Liver (tissue), 9 donors: ENCODE results near the gene CTSF. TPM values are rescaled to one million over a fixed set of nuclear protein-coding genes. Genes with fewer than 3 reads are reported as not detected.

ENCODE experiments used
- DNase-seq: peaks from one replicate; pipeline ENCODE4 v3.0.0-alpha.2; 2017; ENCODE audit warnings: low spot score
- H3K27ac ChIP-seq, 2 donors: one replicate each; pipeline ENCODE4 v1.7.0; 2013; ENCODE audit warnings: inconsistent platforms in 2 of 2, low read length in 2 of 2, control low read depth in 1 of 2, low read depth in 1 of 2, mild to moderate bottlenecking in 1 of 2
- H3K27me3 ChIP-seq, 4 donors: one replicate each; pipeline versions ENCODE4 v1.6.1 to v1.7.0; 2013; ENCODE audit warnings: low read length in 3 of 4, inconsistent platforms in 1 of 4, mild to moderate bottlenecking in 1 of 4, moderate library complexity in 1 of 4; ENCODE audit not compliant: control insufficient read depth in 4 of 4, insufficient read depth in 4 of 4
- H3K36me3 ChIP-seq, 4 donors: one replicate each; pipeline versions ENCODE4 v1.6.1 to v1.7.0; 2013; ENCODE audit warnings: low read length in 3 of 4, mild to moderate bottlenecking in 3 of 4, low read depth in 1 of 4, moderate library complexity in 1 of 4; ENCODE audit not compliant: control insufficient read depth in 4 of 4, insufficient read depth in 3 of 4
- H3K4me1 ChIP-seq, 4 donors: one replicate each; pipeline versions ENCODE4 v1.6.1 to v1.7.0; 2013; ENCODE audit warnings: low read length in 3 of 4, mild to moderate bottlenecking in 3 of 4, moderate library complexity in 1 of 4; ENCODE audit not compliant: control insufficient read depth in 4 of 4, insufficient read depth in 4 of 4
- H3K4me3 ChIP-seq, 3 donors: one replicate each; pipeline versions ENCODE4 v1.6.1 to v1.7.0; 2013; ENCODE audit warnings: low read length in 3 of 3, control low read depth in 1 of 3, low read depth in 1 of 3, mild to moderate bottlenecking in 1 of 3
- H3K9ac ChIP-seq, 2 donors: one replicate each; pipeline ENCODE4 v1.7.0; 2013; ENCODE audit warnings: low read length in 2 of 2, mild to moderate bottlenecking in 2 of 2, moderate library complexity in 2 of 2, control low read depth in 1 of 2, low read depth in 1 of 2
- H3K9me3 ChIP-seq, 4 donors: one replicate each; pipeline versions ENCODE4 v1.6.1 to v1.7.0; 2013; ENCODE audit warnings: low read length in 3 of 4; ENCODE audit not compliant: control insufficient read depth in 4 of 4
- EGR1 ChIP-seq, 2 donors: IDR thresholded peaks; 2 replicates each; pipeline ENCODE4 v1.6.1; 2016 to 2018; ENCODE audit warnings: antibody characterized with exemption in 2 of 2, low read depth in 2 of 2
- GABPA ChIP-seq, 2 donors: IDR thresholded peaks in 1 of 2; conservative IDR thresholded peaks in 1 of 2; 2 replicates each; pipeline ENCODE4 v1.6.1; 2016; ENCODE audit warnings: antibody characterized with exemption in 2 of 2, mild to moderate bottlenecking in 1 of 2, moderate library complexity in 1 of 2
- HNF4A ChIP-seq, 2 donors: conservative IDR thresholded peaks; 2 replicates each; pipeline ENCODE4 v1.6.1; 2016; ENCODE audit warnings: antibody characterized with exemption in 2 of 2, mild to moderate bottlenecking in 2 of 2
- JUND ChIP-seq, 2 donors: IDR thresholded peaks; 2 replicates each; pipeline ENCODE4 v1.6.1; 2016; ENCODE audit warnings: antibody characterized with exemption in 2 of 2
- NR2F2 ChIP-seq: IDR thresholded peaks from 2 replicates; pipeline ENCODE4 v1.6.1; 2016; ENCODE audit warnings: antibody characterized with exemption
- RAD21 ChIP-seq, 2 donors: IDR thresholded peaks; 2 replicates each; pipeline ENCODE4 v1.6.1; 2016; ENCODE audit warnings: antibody characterized with exemption in 2 of 2, mild to moderate bottlenecking in 2 of 2
- TAF1 ChIP-seq: conservative IDR thresholded peaks from 2 replicates; pipeline ENCODE4 v1.6.1; 2016; ENCODE audit warnings: antibody characterized with exemption, mild to moderate bottlenecking
- WGBS: extraction: QIAGEN DNeasy Blood & Tissue Kit; methylation state at CpG from one replicate; pipeline ENCODE4 v1.1.7; 2013; 5-methylcytosine and 5-hydroxymethylcytosine counted together
- polyA plus RNA-seq, 2 donors: library from polyadenylated mRNA; stranded (reverse) in 1 of 2; unstranded in 1 of 2; fragments of 200-250 nt in 1 of 2; fragments of >200 nt in 1 of 2; fragmentation: Nextera tagmentation in 1 of 2; extraction: Ambion mirVana in 1 of 2; gene quantifications; one replicate each; pipeline versions ENCODE4 v1.2.1 to v1.2.3, GENCODE V29; 2013 to 2015
- total RNA-seq, 2 donors: library from RNA; depleted of rRNA; stranded (reverse); fragments of >200 nt; gene quantifications; one replicate each; pipeline ENCODE4 v1.2.3, GENCODE V29; 2014
- TF ChIP-seq, protein P1 (sequence below): fragments of 150-350 bp; IDR thresholded peaks from 2 replicates; pipeline ENCODE4 v1.5.1; 2017; ENCODE audit warnings: improper control_type of control experiment, low read depth, low read length; ENCODE audit not compliant: missing input control
- TF ChIP-seq, protein P2 (sequence below): IDR thresholded peaks from 2 replicates; pipeline ENCODE4 v1.6.1; 2016; ENCODE audit warnings: antibody characterized with exemption, mild to moderate bottlenecking
- TF ChIP-seq, protein P3 (sequence below): IDR thresholded peaks from 2 replicates; pipeline ENCODE4 v1.6.1; 2016; ENCODE audit warnings: antibody characterized with exemption
- TF ChIP-seq, protein P4 (sequence below): IDR thresholded peaks from 2 replicates; pipeline ENCODE4 v1.6.1; 2016; ENCODE audit warnings: antibody characterized with exemption
- donor health status: healthy.
- donor health status: healthy.
- donor health status: healthy.
- donor health status: healthy.
- donor health status: healthy.

Gene CTSF
- total and polyA plus RNA-seq, 4 donors, result 8.5 to 31.9 (median 24.0) TPM

DNA sequence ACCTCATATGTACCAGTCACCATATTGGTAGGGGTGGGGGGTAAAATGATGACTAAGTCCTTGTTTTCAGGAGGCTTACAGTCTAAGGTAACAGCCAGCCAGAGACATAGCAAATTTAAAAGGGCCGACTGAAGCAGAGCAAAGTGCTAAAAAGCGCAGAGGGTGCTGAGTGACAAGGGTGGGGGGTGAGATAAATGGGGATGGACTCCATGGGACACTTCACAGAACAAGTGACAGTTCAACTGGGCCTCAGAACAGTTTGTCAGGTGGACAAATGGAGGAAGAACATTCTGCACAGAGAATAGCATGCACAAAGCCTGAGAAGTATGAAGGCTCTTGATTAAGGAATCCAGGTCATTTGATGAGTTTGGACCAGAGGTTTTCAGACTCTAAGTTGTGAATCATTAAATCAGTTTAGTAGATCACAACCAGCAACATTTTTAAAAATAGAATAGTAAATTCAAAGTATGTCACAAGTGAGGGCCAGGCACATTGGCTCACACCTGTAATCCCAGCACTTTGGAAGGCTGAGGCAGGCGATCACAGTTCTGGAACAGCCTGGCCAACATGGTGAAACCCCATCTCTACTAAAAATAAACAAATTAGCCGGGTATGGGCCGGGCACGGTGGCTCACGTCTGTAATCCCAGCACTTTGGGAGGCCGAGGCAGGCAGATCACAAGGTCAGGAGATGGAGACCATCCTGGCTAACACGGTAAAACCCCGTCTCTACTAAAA lies 43.9 kb downstream of the CTSF start:
- Histone ChIP-seq H3K36me3 (peaks cover 2 to 25% (median 12%) of the 10 kb centered on the region in 4 donors), H3K9ac (no peak overlapping the region)

GRCh38 chr11:66523611-66524010 lies 44.8 kb downstream of the CTSF start:
- Histone ChIP-seq H3K27ac (no peak overlapping the region), H3K27me3 (no peaks in the 10 kb centered on the region), H3K4me3 (no peak overlapping the region), H3K9ac (no peak overlapping the region), H3K36me3 (peaks cover 2 to 25% (median 12%) of the 10 kb centered on the region in 4 donors), H3K9me3 (no peaks in the 10 kb centered on the region), H3K4me1 (no peaks in the 10 kb centered on the region)
- DNase-seq, result no peak
- WGBS, result 94% methylated on average over 11 of the region's 11 CpGs
- TF ChIP-seq, protein P1, sequence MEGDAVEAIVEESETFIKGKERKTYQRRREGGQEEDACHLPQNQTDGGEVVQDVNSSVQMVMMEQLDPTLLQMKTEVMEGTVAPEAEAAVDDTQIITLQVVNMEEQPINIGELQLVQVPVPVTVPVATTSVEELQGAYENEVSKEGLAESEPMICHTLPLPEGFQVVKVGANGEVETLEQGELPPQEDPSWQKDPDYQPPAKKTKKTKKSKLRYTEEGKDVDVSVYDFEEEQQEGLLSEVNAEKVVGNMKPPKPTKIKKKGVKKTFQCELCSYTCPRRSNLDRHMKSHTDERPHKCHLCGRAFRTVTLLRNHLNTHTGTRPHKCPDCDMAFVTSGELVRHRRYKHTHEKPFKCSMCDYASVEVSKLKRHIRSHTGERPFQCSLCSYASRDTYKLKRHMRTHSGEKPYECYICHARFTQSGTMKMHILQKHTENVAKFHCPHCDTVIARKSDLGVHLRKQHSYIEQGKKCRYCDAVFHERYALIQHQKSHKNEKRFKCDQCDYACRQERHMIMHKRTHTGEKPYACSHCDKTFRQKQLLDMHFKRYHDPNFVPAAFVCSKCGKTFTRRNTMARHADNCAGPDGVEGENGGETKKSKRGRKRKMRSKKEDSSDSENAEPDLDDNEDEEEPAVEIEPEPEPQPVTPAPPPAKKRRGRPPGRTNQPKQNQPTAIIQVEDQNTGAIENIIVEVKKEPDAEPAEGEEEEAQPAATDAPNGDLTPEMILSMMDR, result no peak
- TF ChIP-seq GABPA (IDR thresholded peaks at IDR 0.05 in 1 of 2, conservative IDR thresholded peaks at IDR 0.05 in 1 of 2), result no peak
- no peak for TF ChIP-seq JUND (IDR thresholded peaks at IDR 0.05)
- TF ChIP-seq, protein P2, sequence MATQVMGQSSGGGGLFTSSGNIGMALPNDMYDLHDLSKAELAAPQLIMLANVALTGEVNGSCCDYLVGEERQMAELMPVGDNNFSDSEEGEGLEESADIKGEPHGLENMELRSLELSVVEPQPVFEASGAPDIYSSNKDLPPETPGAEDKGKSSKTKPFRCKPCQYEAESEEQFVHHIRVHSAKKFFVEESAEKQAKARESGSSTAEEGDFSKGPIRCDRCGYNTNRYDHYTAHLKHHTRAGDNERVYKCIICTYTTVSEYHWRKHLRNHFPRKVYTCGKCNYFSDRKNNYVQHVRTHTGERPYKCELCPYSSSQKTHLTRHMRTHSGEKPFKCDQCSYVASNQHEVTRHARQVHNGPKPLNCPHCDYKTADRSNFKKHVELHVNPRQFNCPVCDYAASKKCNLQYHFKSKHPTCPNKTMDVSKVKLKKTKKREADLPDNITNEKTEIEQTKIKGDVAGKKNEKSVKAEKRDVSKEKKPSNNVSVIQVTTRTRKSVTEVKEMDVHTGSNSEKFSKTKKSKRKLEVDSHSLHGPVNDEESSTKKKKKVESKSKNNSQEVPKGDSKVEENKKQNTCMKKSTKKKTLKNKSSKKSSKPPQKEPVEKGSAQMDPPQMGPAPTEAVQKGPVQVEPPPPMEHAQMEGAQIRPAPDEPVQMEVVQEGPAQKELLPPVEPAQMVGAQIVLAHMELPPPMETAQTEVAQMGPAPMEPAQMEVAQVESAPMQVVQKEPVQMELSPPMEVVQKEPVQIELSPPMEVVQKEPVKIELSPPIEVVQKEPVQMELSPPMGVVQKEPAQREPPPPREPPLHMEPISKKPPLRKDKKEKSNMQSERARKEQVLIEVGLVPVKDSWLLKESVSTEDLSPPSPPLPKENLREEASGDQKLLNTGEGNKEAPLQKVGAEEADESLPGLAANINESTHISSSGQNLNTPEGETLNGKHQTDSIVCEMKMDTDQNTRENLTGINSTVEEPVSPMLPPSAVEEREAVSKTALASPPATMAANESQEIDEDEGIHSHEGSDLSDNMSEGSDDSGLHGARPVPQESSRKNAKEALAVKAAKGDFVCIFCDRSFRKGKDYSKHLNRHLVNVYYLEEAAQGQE, result no peak
- TF ChIP-seq HNF4A (conservative IDR thresholded peaks at IDR 0.05), result no peak
- no peak for TF ChIP-seq RAD21 (IDR thresholded peaks at IDR 0.05)
- no peak for TF ChIP-seq EGR1 (IDR thresholded peaks at IDR 0.05; ENCODE audit: low read depth in 2 of 2)
- TF ChIP-seq, protein P3, sequence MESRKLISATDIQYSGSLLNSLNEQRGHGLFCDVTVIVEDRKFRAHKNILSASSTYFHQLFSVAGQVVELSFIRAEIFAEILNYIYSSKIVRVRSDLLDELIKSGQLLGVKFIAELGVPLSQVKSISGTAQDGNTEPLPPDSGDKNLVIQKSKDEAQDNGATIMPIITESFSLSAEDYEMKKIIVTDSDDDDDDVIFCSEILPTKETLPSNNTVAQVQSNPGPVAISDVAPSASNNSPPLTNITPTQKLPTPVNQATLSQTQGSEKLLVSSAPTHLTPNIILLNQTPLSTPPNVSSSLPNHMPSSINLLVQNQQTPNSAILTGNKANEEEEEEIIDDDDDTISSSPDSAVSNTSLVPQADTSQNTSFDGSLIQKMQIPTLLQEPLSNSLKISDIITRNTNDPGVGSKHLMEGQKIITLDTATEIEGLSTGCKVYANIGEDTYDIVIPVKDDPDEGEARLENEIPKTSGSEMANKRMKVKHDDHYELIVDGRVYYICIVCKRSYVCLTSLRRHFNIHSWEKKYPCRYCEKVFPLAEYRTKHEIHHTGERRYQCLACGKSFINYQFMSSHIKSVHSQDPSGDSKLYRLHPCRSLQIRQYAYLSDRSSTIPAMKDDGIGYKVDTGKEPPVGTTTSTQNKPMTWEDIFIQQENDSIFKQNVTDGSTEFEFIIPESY, result no peak
- no peak for TF ChIP-seq NR2F2
- TF ChIP-seq TAF1, result no peak

More for the DNA sequence above, 43.9 kb downstream of the CTSF start:
- Histone ChIP-seq H3K27me3 (no peaks in the 10 kb centered on the region), H3K4me3 (no peak overlapping the region), H3K4me1 (no peaks in the 10 kb centered on the region), H3K27ac (no peak overlapping the region), H3K9me3 (no peaks in the 10 kb centered on the region)
- WGBS, result 94% methylated on average over 10 of the region's 10 CpGs
- DNase-seq, result no peak
- TF ChIP-seq, protein P2, result no peak
- TF ChIP-seq, protein P4, sequence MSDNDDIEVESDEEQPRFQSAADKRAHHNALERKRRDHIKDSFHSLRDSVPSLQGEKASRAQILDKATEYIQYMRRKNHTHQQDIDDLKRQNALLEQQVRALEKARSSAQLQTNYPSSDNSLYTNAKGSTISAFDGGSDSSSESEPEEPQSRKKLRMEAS, result no peak
